Mesenchymal stem cell (in vitro differentiated cells and primary cell): ENCODE data around the gene SPATA25.

Experiments used
- DNase-seq: peaks from one replicate; pipeline ENCODE4 v3.0.0-alpha.2; 2013
- H2AFZ ChIP-seq: one replicate; pipeline ENCODE4 v1.6.1; 2013; ENCODE audit warnings: low read depth, mild to moderate bottlenecking, control low read depth, inconsistent platforms, low read length, moderate library complexity
- H2AK5ac ChIP-seq: 2 replicates; pipeline ENCODE4 v1.6.1; 2013; ENCODE audit warnings: low read length, moderate library complexity, mild to moderate bottlenecking, inconsistent platforms; ENCODE audit not compliant: severe bottlenecking
- H2BK120ac ChIP-seq: one replicate; pipeline ENCODE4 v1.6.1; 2013; ENCODE audit warnings: low read depth, mild to moderate bottlenecking, inconsistent platforms, low read length, moderate library complexity
- H2BK12ac ChIP-seq, 2 experiments: one replicate each; pipeline ENCODE4 v1.6.1; 2013; ENCODE audit warnings: inconsistent platforms in 2 of 2, low read length in 2 of 2, mild to moderate bottlenecking in 2 of 2, moderate library complexity in 2 of 2, control low read depth in 1 of 2
- H2BK15ac ChIP-seq: one replicate; pipeline ENCODE4 v1.6.1; 2013; ENCODE audit warnings: mild to moderate bottlenecking, low read depth, inconsistent platforms; ENCODE audit not compliant: poor library complexity, severe bottlenecking
- H2BK5ac ChIP-seq: 2 replicates; pipeline ENCODE4 v1.6.1; 2013; ENCODE audit warnings: low read depth, mild to moderate bottlenecking, low read length, control low read depth, inconsistent platforms; ENCODE audit not compliant: poor library complexity, severe bottlenecking
- H3K14ac ChIP-seq, 2 experiments: one replicate each; pipeline ENCODE4 v1.6.1; 2013; ENCODE audit warnings: inconsistent platforms in 2 of 2, low read length in 2 of 2, control low read depth in 1 of 2, mild to moderate bottlenecking in 1 of 2, moderate library complexity in 1 of 2
- H3K18ac ChIP-seq, 2 experiments: one replicate each; pipeline ENCODE4 v1.6.1; 2013; ENCODE audit warnings: inconsistent platforms in 2 of 2, low read length in 2 of 2, control low read depth in 1 of 2, low read depth in 1 of 2, mild to moderate bottlenecking in 1 of 2
- H3K23ac ChIP-seq, 2 experiments: one replicate each; pipeline ENCODE4 v1.6.1; 2013; ENCODE audit warnings: inconsistent platforms in 2 of 2, low read length in 2 of 2, mild to moderate bottlenecking in 2 of 2, moderate library complexity in 2 of 2, control low read depth in 1 of 2
- H3K27ac ChIP-seq: 2 replicates; pipeline ENCODE4 v1.5.1; 2013; ENCODE audit warnings: mild to moderate bottlenecking, moderate library complexity, low read length, control low read depth, inconsistent platforms; ENCODE audit not compliant: poor library complexity, severe bottlenecking
- H3K27me3 ChIP-seq, 2 experiments: 2 replicates each; pipeline versions ENCODE4 v1.6.1 to v1.7.0; 2013; ENCODE audit warnings: low read length in 2 of 2, mild to moderate bottlenecking in 2 of 2, moderate library complexity in 2 of 2, control low read depth in 1 of 2, inconsistent platforms in 1 of 2; ENCODE audit not compliant: control insufficient read depth in 1 of 2, insufficient read depth in 1 of 2
- H3K36me3 ChIP-seq, 2 experiments: 2 replicates each; pipeline versions ENCODE4 v1.6.1 to v1.7.0; 2013; ENCODE audit warnings: low read length in 2 of 2, control low read depth in 1 of 2, inconsistent platforms in 1 of 2, low read depth in 1 of 2, mild to moderate bottlenecking in 1 of 2; ENCODE audit not compliant: insufficient read depth in 2 of 2, control insufficient read depth in 1 of 2
- H3K4ac ChIP-seq, 2 experiments: one replicate each; pipeline ENCODE4 v1.6.1; 2013; ENCODE audit warnings: inconsistent platforms in 2 of 2, low read length in 2 of 2, mild to moderate bottlenecking in 2 of 2, moderate library complexity in 2 of 2, control low read depth in 1 of 2, low read depth in 1 of 2
- H3K4me1 ChIP-seq: 2 replicates; pipeline ENCODE4 v1.6.1; 2013; ENCODE audit warnings: low read depth, low read length, control low read depth; ENCODE audit not compliant: control insufficient read depth, insufficient read depth
- H3K4me2 ChIP-seq: 2 replicates; pipeline ENCODE4 v1.6.1; 2013; ENCODE audit warnings: low read length, mild to moderate bottlenecking, inconsistent platforms; ENCODE audit not compliant: poor library complexity, severe bottlenecking
- H3K4me3 ChIP-seq, 2 experiments: 2 replicates each; pipeline versions ENCODE4 v1.5.1 to v1.7.0; 2013; ENCODE audit warnings: low read length in 2 of 2, mild to moderate bottlenecking in 2 of 2, control low read depth in 1 of 2, low read depth in 1 of 2; ENCODE audit not compliant: insufficient read depth in 1 of 2
- H3K79me1 ChIP-seq: replicated peaks from 2 replicates; pipeline ENCODE4 v1.6.1; 2013; ENCODE audit warnings: mild to moderate bottlenecking, control low read depth, low read length, inconsistent platforms; ENCODE audit not compliant: poor library complexity, severe bottlenecking
- H3K9ac ChIP-seq: 2 replicates; pipeline ENCODE4 v1.7.0; 2013; ENCODE audit warnings: mild to moderate bottlenecking, low read length, moderate library complexity
- H3K9me3 ChIP-seq: 2 replicates; pipeline ENCODE4 v1.7.0; 2013; ENCODE audit warnings: mild to moderate bottlenecking, low read length; ENCODE audit not compliant: control insufficient read depth
- H4K8ac ChIP-seq: one replicate; pipeline ENCODE4 v1.6.1; 2013; ENCODE audit warnings: inconsistent platforms, mild to moderate bottlenecking, low read length, moderate library complexity
- H4K91ac ChIP-seq: one replicate; pipeline ENCODE4 v1.6.1; 2013; ENCODE audit warnings: mild to moderate bottlenecking, low read length, inconsistent platforms
- WGBS: methylation state at CpG from one replicate; pipeline ENCODE4 v1.1.7; 2013; ENCODE audit warnings: mixed read lengths; 5-methylcytosine and 5-hydroxymethylcytosine counted together

The SPATA25 gene

GRCh38 chr20:45918779-45919537 lies 31.5 kb upstream of the SPATA25 start:
- Histone ChIP-seq H2AK5ac (no peak overlapping the region), H3K9me3 (no peaks in the 10 kb centered on the region), H3K27ac (no peak overlapping the region), H2BK120ac (no peak overlapping the region), H3K79me1 (no peaks in the 10 kb centered on the region), H2AFZ (no peak overlapping the region), H3K4me1 (peaks cover 16% of the 10 kb centered on the region), H2BK15ac (no peak overlapping the region), H3K9ac (peak overlapping the region; percentile 74), H2BK12ac (peak overlapping the region in 1 of 2 experiments; percentile 23), H3K18ac (no peak overlapping the region), H3K36me3 (no peaks in the 10 kb centered on the region), H3K4me2 (no peak overlapping the region), H3K14ac (no peak overlapping the region), H4K91ac (no peak overlapping the region), H2BK5ac (no peak overlapping the region), H3K4ac (no peak overlapping the region), H3K27me3 (no peaks in the 10 kb centered on the region), H4K8ac (peak overlapping the region; percentile 84), H3K4me3 (no peak overlapping the region), H3K23ac (no peak overlapping the region)
- 90% methylated on average over 12 of the region's 12 CpGs for WGBS
- peak; percentile 42 for DNase-seq

GRCh38 chr20:45918182-45918737 lies 30.8 kb upstream of the SPATA25 start:
- H3K4me2 ChIP-seq = no peak overlapping the region
- DNase-seq = peak; percentile 83

GRCh38 chr20:45917790-45918141 lies 30.3 kb upstream of the SPATA25 start:
- H3K79me1 ChIP-seq = no peaks in the 10 kb centered on the region
- peak overlapping the region; percentile 0 to 79 for H3K18ac ChIP-seq
- H3K9me3 ChIP-seq = no peaks in the 10 kb centered on the region
- H4K8ac ChIP-seq = peak overlapping the region; percentile 8
- H2BK5ac ChIP-seq = no peak overlapping the region
- no peak overlapping the region for H2BK120ac ChIP-seq
- H2AK5ac ChIP-seq = peak overlapping the region; percentile 40
- H3K27me3 ChIP-seq = no peaks in the 10 kb centered on the region
- H2AFZ ChIP-seq = peak overlapping the region; percentile 73
- H3K4ac ChIP-seq = peak overlapping the region; percentile 44 to 80
- no peak overlapping the region for H3K9ac ChIP-seq
- no peaks in the 10 kb centered on the region for H3K36me3 ChIP-seq
- H3K4me2 ChIP-seq = no peak overlapping the region
- H4K91ac ChIP-seq = no peak overlapping the region
- no peak overlapping the region for H3K27ac ChIP-seq
- peak overlapping the region in 1 of 2 experiments; percentile 83 for H2BK12ac ChIP-seq
- peak; percentile 30 for DNase-seq
- H2BK15ac ChIP-seq = no peak overlapping the region
- peak overlapping the region in 1 of 2 experiments; percentile 74 for H3K14ac ChIP-seq
- no peak overlapping the region for H3K23ac ChIP-seq
- H3K4me3 ChIP-seq = no peak overlapping the region
- 73% methylated on average over 4 of the region's 5 CpGs for WGBS
- H3K4me1 ChIP-seq = peaks cover 15% of the 10 kb centered on the region

More at GRCh38 chr20:45918182-45918737, 30.8 kb upstream of the SPATA25 start:
- Histone ChIP-seq H3K4me3 (no peak overlapping the region), H3K27me3 (no peaks in the 10 kb centered on the region), H2BK15ac (no peak overlapping the region), H4K91ac (peak overlapping the region; percentile 78), H3K9me3 (no peaks in the 10 kb centered on the region), H2AK5ac (peak overlapping the region; percentile 75), H2BK120ac (peak overlapping the region; percentile 87), H2BK5ac (no peak overlapping the region), H3K9ac (peak overlapping the region; percentile 74), H3K36me3 (no peaks in the 10 kb centered on the region), H3K23ac (no peak overlapping the region), H3K27ac (no peak overlapping the region), H3K79me1 (no peaks in the 10 kb centered on the region), H3K14ac (no peak overlapping the region), H2AFZ (peak overlapping the region; percentile 15), H3K4ac (peak overlapping the region in 1 of 2 experiments; percentile 4), H3K4me1 (peaks cover 15% of the 10 kb centered on the region), H2BK12ac (peak overlapping the region in 1 of 2 experiments; percentile 23), H3K18ac (peak overlapping the region; percentile 66 to 77), H4K8ac (peak overlapping the region; percentile 84)
- 61% methylated on average over 5 of the region's 5 CpGs for WGBS

GRCh38 chr20:45913116-45913515 lies 25.7 kb upstream of the SPATA25 start:
- no peak for DNase-seq
- Histone ChIP-seq H2AK5ac (no peak overlapping the region), H3K27ac (no peak overlapping the region), H3K36me3 (peaks cover 8 to 9% of the 10 kb centered on the region in 2 experiments), H3K4me2 (no peak overlapping the region), H3K4me3 (no peak overlapping the region), H3K9me3 (no peaks in the 10 kb centered on the region), H2BK120ac (no peak overlapping the region), H3K18ac (no peak overlapping the region), H3K79me1 (peaks cover 9% of the 10 kb centered on the region), H3K14ac (no peak overlapping the region), H2BK12ac (no peak overlapping the region), H3K4ac (no peak overlapping the region), H2AFZ (no peak overlapping the region), H2BK15ac (no peak overlapping the region), H3K4me1 (peaks cover 22% of the 10 kb centered on the region), H3K9ac (no peak overlapping the region), H2BK5ac (no peak overlapping the region), H4K8ac (no peak overlapping the region), H4K91ac (no peak overlapping the region), H3K23ac (no peak overlapping the region), H3K27me3 (no peaks in the 10 kb centered on the region)
- 79% methylated on average over 5 of the region's 5 CpGs for WGBS
